Karpas-422 (cell line): Measurements from ENCODE around the gene SNX10. TPM values are rescaled to one million over a fixed set of nuclear protein-coding genes. Genes with fewer than 3 reads are reported as not detected.

Source experiments
- DNase-seq: peaks from one replicate; pipeline ENCODE4 v3.0.0-alpha.2; 2015
- H2AFZ ChIP-seq: fragments of 200-600 bp; sonication (generic); 2 replicates; pipeline ENCODE4 v1.6.1; 2014; ENCODE audit warnings: antibody characterized with exemption, low read length, mixed read lengths
- H3K27ac ChIP-seq: fragments of 200-600 bp; sonication (generic); 2 replicates; pipeline ENCODE4 v1.5.1; 2014; ENCODE audit warnings: mild to moderate bottlenecking, low read length, moderate library complexity
- H3K27me3 ChIP-seq: fragments of 200-600 bp; sonication (generic); 2 replicates; pipeline ENCODE4 v1.6.1; 2014; ENCODE audit warnings: low read length, mixed read lengths
- H3K36me3 ChIP-seq: fragments of 200-600 bp; sonication (generic); 2 replicates; pipeline ENCODE4 v1.6.1; 2014; ENCODE audit warnings: low read length, mixed read lengths; ENCODE audit not compliant: insufficient read depth
- H3K4me1 ChIP-seq: fragments of 200-600 bp; sonication (generic); 2 replicates; pipeline ENCODE4 v1.6.1; 2014; ENCODE audit warnings: mild to moderate bottlenecking, low read length, mixed read lengths
- H3K4me2 ChIP-seq: fragments of 200-600 bp; sonication (generic); 2 replicates; pipeline ENCODE4 v1.6.1; 2014; ENCODE audit warnings: low read length, low read depth, mild to moderate bottlenecking; ENCODE audit not compliant: poor library complexity, severe bottlenecking
- H3K4me3 ChIP-seq: fragments of 200-600 bp; sonication (generic); 2 replicates; pipeline ENCODE4 v1.5.1; 2014; ENCODE audit warnings: mild to moderate bottlenecking, antibody characterized with exemption, low read length, mixed read lengths
- H3K79me2 ChIP-seq: fragments of 200-600 bp; sonication (generic); 2 replicates; pipeline ENCODE4 v1.6.1; 2014; ENCODE audit warnings: mild to moderate bottlenecking, low read length, mixed read lengths
- H3K9ac ChIP-seq: fragments of 200-600 bp; sonication (generic); 2 replicates; pipeline ENCODE4 v1.6.0; 2014; ENCODE audit warnings: low read length
- H3K9me2 ChIP-seq: fragments of 200-600 bp; sonication (generic), shearing (Covaris generic); replicated peaks from 2 replicates; pipeline ENCODE4 v1.6.0; 2014; ENCODE audit warnings: mild to moderate bottlenecking, low read length, moderate library complexity; ENCODE audit not compliant: insufficient read depth
- H3K9me3 ChIP-seq: fragments of 300-700, 200-600 bp; sonication (generic); 2 replicates; pipeline ENCODE4 v1.6.1; 2014; ENCODE audit warnings: low read length, mixed read lengths
- H4K20me1 ChIP-seq: fragments of 200-600 bp; sonication (generic); 2 replicates; pipeline ENCODE4 v1.6.1; 2014; ENCODE audit warnings: mild to moderate bottlenecking, antibody characterized with exemption, low read length, low read depth; ENCODE audit not compliant: insufficient read depth
- total RNA-seq: library from RNA; depleted of rRNA; stranded (reverse); fragments of >200 nt; shearing (Covaris generic); gene quantifications from 2 replicates; pipeline ENCODE4 v1.2.3, GENCODE V29; 2014; ENCODE audit warnings: low replicate concordance

Gene SNX10
- total RNA-seq, 1 experiment from 2014 or later = 24.2 TPM

- H3K4me1 ChIP-seq = peaks cover 36% of the 10 kb centered on the region
- no peaks in the 10 kb centered on the region for H4K20me1 ChIP-seq
These were observed 66.1 kb downstream of the SNX10 start for GRCh38 chr7:26357799-26358151.

GRCh38 chr7:26360650-26361049 lies 69.0 kb downstream of the SNX10 start:
- Histone ChIP-seq H3K4me3 (no peak overlapping the region), H3K27me3 (no peaks in the 10 kb centered on the region), H3K4me2 (no peak overlapping the region), H3K27ac (peak overlapping the region; percentile 22), H3K9me3 (no peaks in the 10 kb centered on the region), H4K20me1 (no peaks in the 10 kb centered on the region), H3K4me1 (peaks cover 50% of the 10 kb centered on the region), H3K9me2 (no peaks in the 10 kb centered on the region), H2AFZ (no peak overlapping the region), H3K36me3 (no peaks in the 10 kb centered on the region), H3K79me2 (no peaks in the 10 kb centered on the region), H3K9ac (no peak overlapping the region)
- no peak for DNase-seq

More at GRCh38 chr7:26357799-26358151, 66.1 kb downstream of the SNX10 start:
- Histone ChIP-seq H3K79me2 (no peaks in the 10 kb centered on the region), H3K27me3 (no peaks in the 10 kb centered on the region), H2AFZ (no peak overlapping the region), H3K36me3 (no peaks in the 10 kb centered on the region), H3K4me2 (no peak overlapping the region), H3K4me3 (no peak overlapping the region), H3K9me2 (no peaks in the 10 kb centered on the region), H3K9me3 (no peaks in the 10 kb centered on the region), H3K9ac (no peak overlapping the region), H3K27ac (no peak overlapping the region)
- DNase-seq = no peak

- Histone ChIP-seq H3K4me2 (no peak overlapping the region), H3K27ac (no peak overlapping the region), H3K27me3 (no peaks in the 10 kb centered on the region), H2AFZ (no peak overlapping the region), H3K9ac (no peak overlapping the region), H3K9me2 (no peaks in the 10 kb centered on the region), H3K9me3 (no peaks in the 10 kb centered on the region), H3K79me2 (no peaks in the 10 kb centered on the region), H3K4me1 (peaks cover 50% of the 10 kb centered on the region), H3K36me3 (no peaks in the 10 kb centered on the region), H3K4me3 (no peak overlapping the region), H4K20me1 (no peaks in the 10 kb centered on the region)
- no peak for DNase-seq
These were observed 70.0 kb downstream of the SNX10 start for GRCh38 chr7:26361637-26362036.

- H2AFZ ChIP-seq = no peak overlapping the region
- H3K27ac ChIP-seq = no peak overlapping the region
- no peak overlapping the region for H3K4me2 ChIP-seq
- H3K9ac ChIP-seq = no peak overlapping the region
- H3K9me3 ChIP-seq = no peaks in the 10 kb centered on the region
- no peak for DNase-seq
- H3K9me2 ChIP-seq = no peaks in the 10 kb centered on the region
- no peaks in the 10 kb centered on the region for H3K79me2 ChIP-seq
- no peaks in the 10 kb centered on the region for H3K36me3 ChIP-seq
- no peaks in the 10 kb centered on the region for H3K27me3 ChIP-seq
- no peak overlapping the region for H3K4me3 ChIP-seq
- peaks cover 50% of the 10 kb centered on the region for H3K4me1 ChIP-seq
- no peaks in the 10 kb centered on the region for H4K20me1 ChIP-seq
These were observed 71.8 kb downstream of the SNX10 start for GRCh38 chr7:26363465-26363864.

- Histone ChIP-seq H3K4me3 (no peak overlapping the region), H3K9me3 (no peaks in the 10 kb centered on the region), H3K27me3 (no peaks in the 10 kb centered on the region), H3K9me2 (no peaks in the 10 kb centered on the region), H3K4me1 (peaks cover 36% of the 10 kb centered on the region), H3K36me3 (no peaks in the 10 kb centered on the region), H3K9ac (peak overlapping the region; percentile 68), H2AFZ (peak overlapping the region; percentile 98), H4K20me1 (no peaks in the 10 kb centered on the region), H3K4me2 (peak overlapping the region; percentile 64), H3K79me2 (no peaks in the 10 kb centered on the region), H3K27ac (peak overlapping the region; percentile 59)
- peak; percentile 94 for DNase-seq
These were observed 73.6 kb downstream of the SNX10 start for GRCh38 chr7:26365077-26365900.

- no peaks in the 10 kb centered on the region for H3K36me3 ChIP-seq
- H3K27ac ChIP-seq = no peak overlapping the region
- H3K4me1 ChIP-seq = peaks cover 30% of the 10 kb centered on the region
- no peaks in the 10 kb centered on the region for H3K79me2 ChIP-seq
- no peak overlapping the region for H3K9ac ChIP-seq
- no peak for DNase-seq
- H3K27me3 ChIP-seq = no peaks in the 10 kb centered on the region
- H3K9me3 ChIP-seq = no peaks in the 10 kb centered on the region
- no peak overlapping the region for H3K4me2 ChIP-seq
- H4K20me1 ChIP-seq = no peaks in the 10 kb centered on the region
- no peak overlapping the region for H3K4me3 ChIP-seq
- no peak overlapping the region for H2AFZ ChIP-seq
- no peaks in the 10 kb centered on the region for H3K9me2 ChIP-seq
These were observed 74.2 kb downstream of the SNX10 start for GRCh38 chr7:26365901-26366275.

GRCh38 chr7:26367219-26367711 lies 75.6 kb downstream of the SNX10 start:
- Histone ChIP-seq H3K4me3 (no peak overlapping the region), H3K27me3 (no peaks in the 10 kb centered on the region), H4K20me1 (no peaks in the 10 kb centered on the region), H3K9me2 (no peaks in the 10 kb centered on the region), H3K79me2 (no peaks in the 10 kb centered on the region), H3K4me1 (peaks cover 17% of the 10 kb centered on the region), H2AFZ (no peak overlapping the region), H3K9me3 (no peaks in the 10 kb centered on the region), H3K4me2 (no peak overlapping the region), H3K9ac (no peak overlapping the region), H3K36me3 (no peaks in the 10 kb centered on the region), H3K27ac (no peak overlapping the region)
- no peak for DNase-seq

- H3K4me1 ChIP-seq = peaks cover 14% of the 10 kb centered on the region
- H3K79me2 ChIP-seq = no peaks in the 10 kb centered on the region
- H3K4me3 ChIP-seq = no peak overlapping the region
- H4K20me1 ChIP-seq = no peaks in the 10 kb centered on the region
- no peaks in the 10 kb centered on the region for H3K9me2 ChIP-seq
- H3K36me3 ChIP-seq = no peaks in the 10 kb centered on the region
- no peak overlapping the region for H3K4me2 ChIP-seq
- H2AFZ ChIP-seq = no peak overlapping the region
- no peaks in the 10 kb centered on the region for H3K9me3 ChIP-seq
- H3K27me3 ChIP-seq = no peaks in the 10 kb centered on the region
- peak; percentile 50 for DNase-seq
- no peak overlapping the region for H3K27ac ChIP-seq
- H3K9ac ChIP-seq = no peak overlapping the region
These were observed 76.9 kb downstream of the SNX10 start for GRCh38 chr7:26368542-26368941.
